Ishikawa (cell line): ENCODE measurements around the gene METRN.

ENCODE experiments used
- CEBPB ChIP-seq: IDR thresholded peaks from 2 replicates; pipeline ENCODE4 v1.6.1; 2012
- CREB1 ChIP-seq: IDR thresholded peaks from 2 replicates; pipeline ENCODE4 v1.6.1; 2012; ENCODE audit warnings: low read depth
- FOXM1 ChIP-seq: IDR thresholded peaks from 2 replicates; pipeline ENCODE4 v1.6.1; 2012; ENCODE audit warnings: low read depth, borderline replicate concordance
- MAX ChIP-seq: IDR thresholded peaks from 2 replicates; pipeline ENCODE4 v1.6.1; 2012
- RAD21 ChIP-seq: IDR thresholded peaks from 2 replicates; pipeline ENCODE4 v1.6.1; 2012; ENCODE audit warnings: low read depth
- REST ChIP-seq: IDR thresholded peaks from 2 replicates; pipeline ENCODE4 v1.6.1; 2012; ENCODE audit warnings: low read depth, mild to moderate bottlenecking
- TAF1 ChIP-seq: IDR thresholded peaks from 2 replicates; pipeline ENCODE4 v1.6.1; 2012; ENCODE audit warnings: low read depth, mild to moderate bottlenecking
- TCF12 ChIP-seq: IDR thresholded peaks from 2 replicates; pipeline ENCODE4 v1.6.1; 2012; ENCODE audit warnings: low read depth
- USF1 ChIP-seq: IDR thresholded peaks from 2 replicates; pipeline ENCODE4 v1.6.1; 2012
- YY1 ChIP-seq: IDR thresholded peaks from 2 replicates; pipeline ENCODE4 v1.6.1; 2012; ENCODE audit warnings: low read depth

- TF ChIP-seq TAF1, result no peak
- TF ChIP-seq USF1, result no peak
- TF ChIP-seq REST, result no peak
- TF ChIP-seq MAX, result no peak
- no peak for TF ChIP-seq FOXM1
- no peak for TF ChIP-seq TCF12
- no peak for TF ChIP-seq RAD21
- no peak for TF ChIP-seq CEBPB
- TF ChIP-seq YY1, result no peak
- TF ChIP-seq CREB1, result no peak
Observed at GRCh38 chr16:674214-674881, 40.6 kb upstream of the METRN start.
